Amygdala (tissue), 56 donors: Measurements from ENCODE around the gene EFHC1.

ENCODE experiments used
- DNase-seq, 56 donors: peaks; one replicate each; lab custom pipeline; 2025; lab: John Stamatoyannopoulos, UW

The EFHC1 gene

GRCh38 chr6:52395969-52396368 is 24.2 kb upstream of the EFHC1 start:
- DNase-seq: no peak

GRCh38 chr6:52399511-52400312 is 20.4 kb upstream of the EFHC1 start:
- peak in 19 of 56 donors; percentile 5 to 64 (median 22) for DNase-seq

- DNase-seq: no peak
These were observed 19.7 kb upstream of the EFHC1 start for GRCh38 chr6:52400313-52401041.

DNA sequence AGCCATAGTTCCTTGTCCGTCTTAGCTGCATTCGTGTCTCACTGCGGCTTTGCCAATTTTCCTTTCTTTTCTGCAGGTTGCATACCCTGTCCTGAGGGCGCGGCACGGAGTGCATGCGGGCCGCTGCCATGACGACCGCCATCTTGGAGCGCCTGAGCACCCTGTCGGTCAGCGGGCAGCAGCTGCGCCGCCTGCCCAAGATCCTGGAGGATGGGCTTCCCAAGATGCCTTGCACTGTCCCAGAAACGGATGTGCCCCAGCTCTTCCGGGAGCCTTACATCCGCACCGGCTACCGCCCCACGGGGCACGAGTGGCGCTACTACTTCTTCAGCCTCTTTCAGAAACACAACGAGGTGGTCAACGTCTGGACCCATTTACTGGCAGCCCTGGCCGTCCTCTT is 17.1 kb upstream of the EFHC1 start:
- no peak for DNase-seq

DNA sequence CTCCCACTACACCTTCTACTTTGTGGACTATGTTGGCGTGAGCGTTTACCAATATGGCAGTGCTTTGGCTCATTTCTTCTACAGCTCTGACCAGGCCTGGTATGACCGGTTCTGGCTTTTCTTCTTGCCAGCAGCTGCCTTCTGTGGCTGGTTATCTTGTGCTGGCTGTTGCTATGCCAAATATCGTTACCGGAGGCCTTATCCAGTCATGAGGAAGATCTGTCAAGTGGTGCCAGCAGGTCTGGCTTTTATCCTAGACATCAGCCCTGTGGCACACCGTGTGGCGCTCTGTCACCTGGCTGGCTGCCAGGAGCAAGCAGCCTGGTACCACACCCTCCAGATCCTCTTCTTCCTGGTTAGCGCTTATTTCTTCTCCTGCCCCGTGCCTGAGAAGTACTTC is 16.5 kb upstream of the EFHC1 start:
- peak in 2 of 56 donors; percentile 7 to 18 for DNase-seq

GRCh38 chr6:52405243-52405642 is 14.9 kb upstream of the EFHC1 start:
- no peak for DNase-seq

DNA sequence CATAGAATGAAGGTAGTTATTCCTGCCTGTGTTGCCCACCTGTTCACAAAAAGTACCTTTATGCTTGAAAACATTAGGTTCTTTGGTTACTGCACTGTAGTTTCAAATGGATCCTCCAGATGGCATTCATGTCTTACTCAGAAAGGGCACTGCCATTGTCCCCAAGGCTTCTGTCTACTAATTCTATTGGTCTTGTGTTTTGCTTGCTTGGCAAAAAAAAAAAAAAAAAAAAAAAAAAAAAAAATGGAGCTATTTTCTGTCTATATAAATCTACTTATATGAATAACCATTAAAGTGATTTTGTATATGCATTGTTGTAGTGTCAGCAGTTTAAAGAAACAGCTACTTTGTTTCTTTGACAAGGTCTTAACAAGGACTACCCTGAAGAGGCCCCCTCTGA is 12.7 kb upstream of the EFHC1 start:
- DNase-seq: no peak

DNA sequence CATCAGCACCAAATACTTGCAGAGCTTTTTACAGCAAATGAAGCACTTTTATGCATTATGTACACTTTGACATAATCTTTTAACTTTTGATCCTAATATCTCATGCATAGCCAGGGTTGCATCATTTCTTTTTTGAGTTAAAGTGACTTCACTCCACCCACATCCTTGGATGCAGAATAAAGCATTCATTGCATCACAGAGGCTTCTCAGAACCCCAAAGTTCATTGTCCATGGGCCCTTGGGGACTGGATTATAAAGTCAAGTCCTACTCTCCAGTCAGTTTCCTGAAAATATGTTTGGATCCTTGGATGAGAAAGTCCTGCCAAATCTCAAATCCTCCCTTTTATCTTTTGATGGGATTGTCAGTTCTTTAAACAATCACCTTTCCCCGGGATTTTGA is 10.6 kb upstream of the EFHC1 start:
- DNase-seq: no peak

DNA sequence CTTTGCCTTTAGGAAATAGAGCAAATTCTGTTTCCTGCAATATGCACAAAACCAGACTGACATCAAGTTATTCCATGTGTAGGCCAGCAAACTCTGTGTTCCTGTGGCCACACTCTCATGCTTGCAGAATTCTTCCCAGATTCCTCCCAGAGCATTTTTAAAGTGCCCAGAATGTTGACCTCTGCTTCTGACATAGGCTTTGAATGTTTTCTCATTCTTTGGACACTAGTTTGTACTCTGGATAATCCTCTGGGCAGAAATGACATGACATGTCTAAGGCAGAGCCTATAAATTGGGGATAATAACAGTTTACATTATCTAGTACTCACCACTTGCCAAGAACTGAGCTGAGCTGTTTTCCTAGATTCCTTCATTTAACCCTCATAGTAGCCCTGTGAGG is 9.2 kb upstream of the EFHC1 start:
- DNase-seq: no peak

DNA sequence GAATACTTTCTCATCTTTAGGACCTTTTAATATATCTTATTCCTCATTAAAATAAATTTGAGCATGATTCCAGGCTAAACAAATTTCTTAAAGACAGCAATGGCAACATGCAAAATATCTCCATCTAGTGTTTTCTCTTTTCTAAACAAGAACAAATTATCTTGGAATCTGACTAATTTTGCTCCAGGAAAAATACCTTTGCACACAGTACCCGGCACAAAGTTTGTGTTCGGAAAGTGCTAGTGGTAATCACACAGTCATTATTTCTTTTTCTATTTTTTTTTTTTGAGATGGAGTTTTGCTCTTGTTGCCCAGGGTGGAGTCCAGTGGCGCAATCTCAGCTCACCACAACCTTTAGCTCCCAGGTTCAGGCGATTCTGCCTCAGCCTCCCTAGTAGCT is 8.2 kb upstream of the EFHC1 start:
- no peak for DNase-seq

- no peak for DNase-seq
These were observed 4.8 kb upstream of the EFHC1 start for GRCh38 chr6:52415333-52415732.

DNA sequence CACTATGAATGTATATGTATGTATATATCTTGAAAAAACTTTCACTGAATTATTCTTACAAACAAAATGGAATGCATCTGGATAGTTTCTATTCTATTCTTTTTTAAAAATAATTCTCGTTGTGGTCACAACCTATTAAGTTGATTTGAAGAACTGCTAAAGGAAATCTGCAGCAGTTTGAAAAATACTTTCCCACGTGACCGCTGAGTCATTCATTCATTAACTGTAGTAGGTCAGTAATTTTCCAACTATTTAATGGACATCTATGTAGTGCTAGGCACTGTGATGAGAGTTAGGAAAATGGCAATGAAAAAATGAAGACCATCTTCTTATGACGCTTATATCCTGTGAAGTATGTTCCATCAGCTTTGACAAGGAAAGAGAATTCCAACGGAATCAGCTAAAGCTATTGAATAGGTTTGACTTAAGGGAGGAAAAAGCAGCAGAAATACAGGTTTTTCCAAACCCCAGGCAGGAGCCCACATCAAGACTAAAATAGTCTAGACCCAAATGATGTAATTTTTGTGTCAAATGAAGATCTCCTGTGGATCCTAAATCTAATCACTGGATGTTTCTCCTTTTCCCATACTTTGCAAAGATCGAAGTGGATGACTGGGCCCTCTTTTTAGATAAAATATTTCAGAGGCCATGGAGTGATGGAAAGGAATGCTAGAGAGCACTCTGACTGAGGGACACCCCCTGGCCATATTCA is 4.1 kb upstream of the EFHC1 start:
- DNase-seq: no peak

GRCh38 chr6:52416629-52417151 is 3.5 kb upstream of the EFHC1 start:
- DNase-seq: peak in 3 of 56 donors; percentile 8 to 57 (median 41)

- no peak for DNase-seq
These were observed 2.4 kb upstream of the EFHC1 start for GRCh38 chr6:52417675-52418111.

- no peak for DNase-seq
These were observed 1.5 kb upstream of the EFHC1 start for GRCh38 chr6:52418606-52419005.

GRCh38 chr6:52420668-52421358 is 671 bp downstream of the EFHC1 start:
- peak in 20 of 56 donors; percentile 12 to 69 (median 32) for DNase-seq

DNA sequence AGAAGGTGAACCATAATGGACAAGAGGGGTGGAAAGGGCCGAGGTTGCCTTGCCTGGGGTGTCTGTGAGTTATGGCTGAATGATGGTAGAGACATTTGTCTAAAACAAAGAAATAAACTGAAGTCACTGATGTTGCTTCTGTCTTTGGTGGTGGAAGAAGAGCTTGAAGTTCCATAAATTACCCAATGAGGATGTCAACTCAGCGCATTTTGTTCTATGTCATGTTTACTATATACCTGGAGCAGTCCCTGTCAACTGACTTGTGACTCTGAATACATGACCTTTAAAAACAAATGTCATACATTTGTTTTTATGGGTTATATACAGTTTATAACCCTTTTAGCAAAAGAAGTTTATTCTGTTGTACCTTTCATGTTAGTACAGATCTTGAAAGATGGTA is 2.0 kb downstream of the EFHC1 start:
- no peak for DNase-seq

DNA sequence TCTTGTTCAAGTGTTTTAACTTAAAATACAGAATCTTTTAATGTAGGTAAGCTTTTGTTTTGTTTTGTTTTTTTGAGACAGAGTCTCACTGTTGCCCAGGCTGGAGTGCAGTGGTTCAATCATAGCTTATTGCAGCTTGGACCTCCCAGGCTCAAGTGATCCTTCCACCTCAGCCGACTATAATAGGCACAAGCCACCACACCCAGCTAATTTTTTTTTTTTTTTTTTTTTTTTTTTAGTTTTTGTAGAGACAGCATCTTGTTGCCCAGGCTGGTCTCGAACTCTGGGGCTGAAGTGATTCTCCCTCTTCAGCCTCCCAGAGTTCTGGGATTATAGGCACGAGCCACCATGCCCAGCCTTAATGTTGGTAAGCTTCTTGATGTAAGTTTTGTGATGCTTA is 3.3 kb downstream of the EFHC1 start:
- no peak for DNase-seq

GRCh38 chr6:52423971-52424381 is 3.8 kb downstream of the EFHC1 start:
- no peak for DNase-seq

DNA sequence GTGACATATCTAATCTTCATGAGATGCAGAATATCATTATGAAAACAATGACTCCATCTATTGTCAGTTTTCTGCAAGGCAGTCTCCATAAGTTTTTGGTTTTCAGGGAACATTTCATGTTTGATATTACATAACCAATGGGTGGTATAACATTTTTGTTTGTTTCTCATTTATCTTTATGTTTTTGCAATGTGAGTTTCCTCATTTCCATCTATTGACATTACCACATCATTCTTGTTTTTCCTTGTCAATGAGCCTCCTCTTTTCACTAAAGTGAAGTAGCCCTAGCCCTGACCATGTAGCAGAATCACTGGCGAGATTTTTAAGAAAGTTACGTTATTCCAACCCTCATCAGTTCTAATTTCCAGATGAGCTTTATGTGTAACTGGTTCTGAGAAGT is 4.4 kb downstream of the EFHC1 start:
- DNase-seq: no peak
